GM08714 (cell line): ENCODE measurements around the gene SNURF.
"Not testable (repeated sequence)": the region's sequence is repeated elsewhere in the genome, so short reads cannot be mapped to it uniquely, and the experiment has no call there.

ENCODE experiments used
- H3K4me3 ChIP-seq: fragments of 200-500 bp; sonication (Bioruptor generic); 2 replicates; pipeline ENCODE4 v1.5.1; 2014; ENCODE audit warnings: mild to moderate bottlenecking, low read length, inconsistent platforms
- ZNF274 ChIP-seq: IDR thresholded peaks from 2 replicates; pipeline ENCODE4 v1.6.1; 2012; ENCODE audit warnings: mild to moderate bottlenecking, low read depth, low read length

The SNURF gene

GRCh38 chr15:24954783-24955530, at the start of gene SNURF, which contains the start of gene SNRPN:
SNURF (plus strand) TSS chr15:24954987; CDS start chr15:24955049, 62 bp downstream.
SNRPN (plus strand) TSS chr15:24954987; CDS start chr15:24974454, 19,467 bp downstream.
- peak within 1 kb of the TSS; percentile 95 for H3K4me3 ChIP-seq
- TF ChIP-seq ZNF274: no peak

GRCh38 chr15:24916305-24917009, 38.3 kb upstream of the SNURF start:
- TF ChIP-seq ZNF274: no peak
- H3K4me3 ChIP-seq: no peak overlapping the region

GRCh38 chr15:24917431-24917830, 37.4 kb upstream of the SNURF start:
- no peak overlapping the region for H3K4me3 ChIP-seq
- TF ChIP-seq ZNF274: no peak

GRCh38 chr15:24919446-24919845, 35.3 kb upstream of the SNURF start:
- no peak overlapping the region for H3K4me3 ChIP-seq
- TF ChIP-seq ZNF274: no peak

- not testable (repeated sequence) for H3K4me3 ChIP-seq
Measured at GRCh38 chr15:24922781-24923180, 32.0 kb upstream of the SNURF start.

GRCh38 chr15:24924153-24924552, 30.6 kb upstream of the SNURF start:
- no peak for TF ChIP-seq ZNF274

GRCh38 chr15:24924621-24925020, 30.2 kb upstream of the SNURF start:
- no peak for TF ChIP-seq ZNF274
- no peak overlapping the region for H3K4me3 ChIP-seq

More at GRCh38 chr15:24924153-24924552, 30.6 kb upstream of the SNURF start:
- H3K4me3 ChIP-seq: no peak overlapping the region

- not testable (repeated sequence) for H3K4me3 ChIP-seq
Measured at GRCh38 chr15:24931874-24932732, 22.7 kb upstream of the SNURF start.

- no peak overlapping the region for H3K4me3 ChIP-seq
- TF ChIP-seq ZNF274: no peak
Measured at GRCh38 chr15:24933716-24934115, 21.1 kb upstream of the SNURF start.

GRCh38 chr15:24938224-24938623, 16.6 kb upstream of the SNURF start:
- not testable (repeated sequence) for H3K4me3 ChIP-seq

GRCh38 chr15:24940236-24940635, 14.6 kb upstream of the SNURF start:
- TF ChIP-seq ZNF274: no peak
- H3K4me3 ChIP-seq: no peak overlapping the region

- no peak for TF ChIP-seq ZNF274
- H3K4me3 ChIP-seq: no peak overlapping the region
Measured at GRCh38 chr15:24943361-24943760, 11.4 kb upstream of the SNURF start.

GRCh38 chr15:24944954-24945353, 9.8 kb upstream of the SNURF start:
- H3K4me3 ChIP-seq: no peak overlapping the region
- TF ChIP-seq ZNF274: no peak

- H3K4me3 ChIP-seq: no peak overlapping the region
- TF ChIP-seq ZNF274: no peak
Measured at GRCh38 chr15:24945711-24946110, 9.1 kb upstream of the SNURF start.
